Glomerular visceral epithelial cell (primary cell): ENCODE results near the gene PCDHA2.
"Not testable (repeated sequence)": the region's sequence is repeated elsewhere in the genome, so short reads cannot be mapped to it uniquely, and the experiment has no call there.

Source experiments
- DNase-seq: peaks from one replicate; pipeline ENCODE4 v3.0.0-alpha.2; 2016; ENCODE audit errors: extremely low spot score

PCDHA2 gene

GRCh38 chr5:140794595-140795258, at the start of gene PCDHA2:
TSS of gene PCDHA2 (plus strand) at chr5:140794852.
- no peak for DNase-seq

DNA sequence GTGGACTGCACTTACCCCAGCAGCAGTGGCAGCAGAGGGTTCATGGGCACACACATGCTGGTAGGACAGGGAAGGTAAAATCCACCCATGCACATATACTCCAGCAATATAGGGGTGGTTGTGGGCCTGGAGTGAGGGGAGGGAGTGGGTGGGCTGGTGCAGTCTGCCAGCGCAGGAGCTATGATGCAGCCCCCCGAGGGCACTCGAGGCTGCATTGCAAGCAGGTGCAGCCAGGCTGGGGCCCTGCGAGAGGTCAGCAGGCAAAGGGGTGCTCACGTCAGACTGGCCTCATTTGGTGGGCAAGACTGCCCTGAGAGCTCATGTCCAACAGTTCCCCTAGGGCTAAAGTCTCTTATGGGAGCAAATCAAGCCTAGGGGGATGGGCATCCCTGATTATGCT, 41.1 kb upstream of the PCDHA2 start:
- no peak for DNase-seq

DNA sequence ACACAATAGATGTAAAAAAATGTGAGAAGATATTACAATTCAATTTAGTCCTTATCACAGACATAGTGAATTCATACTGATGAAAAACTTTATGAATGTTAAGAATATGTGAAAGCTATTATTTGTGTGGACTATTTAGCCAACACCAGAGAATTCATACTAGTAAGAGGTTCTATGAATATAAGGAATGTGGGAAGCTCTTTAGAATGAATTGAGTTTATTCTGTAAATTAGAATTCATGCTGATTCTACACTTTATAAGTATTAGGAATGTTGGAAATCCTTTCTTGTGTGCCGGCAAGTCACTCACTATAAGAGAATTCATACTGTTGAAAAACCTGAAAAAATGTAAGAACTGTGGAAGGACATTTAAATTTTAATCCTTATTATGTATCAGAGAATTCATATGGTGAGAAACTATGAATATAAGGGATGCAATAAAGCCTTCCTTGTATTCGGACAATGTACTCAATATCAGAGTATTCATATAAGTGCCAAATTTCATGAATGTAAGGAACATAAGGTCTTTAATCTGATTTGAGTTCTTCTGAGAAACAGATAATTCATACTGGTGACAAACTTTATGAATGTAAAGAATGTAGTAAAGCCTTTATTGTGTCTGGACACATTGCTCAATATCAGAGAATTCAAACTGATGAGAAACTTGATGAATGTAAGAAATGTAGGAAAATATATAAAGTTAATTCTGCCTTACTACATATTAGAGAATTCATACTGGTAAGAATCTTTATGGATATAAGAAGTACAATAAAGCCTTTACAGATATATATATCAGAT, 30.3 kb upstream of the PCDHA2 start:
- DNase-seq, result no peak

- no peak for DNase-seq
Measured at GRCh38 chr5:140767444-140767843, 27.2 kb upstream of the PCDHA2 start.

GRCh38 chr5:140780512-140780911, 14.1 kb upstream of the PCDHA2 start:
- DNase-seq, result no peak

GRCh38 chr5:140785905-140786686, 8.6 kb upstream of the PCDHA2 start, which contains the start of gene PCDHA1:
TSS of gene PCDHA1 (plus strand) at chr5:140786140.
- no peak for DNase-seq

DNA sequence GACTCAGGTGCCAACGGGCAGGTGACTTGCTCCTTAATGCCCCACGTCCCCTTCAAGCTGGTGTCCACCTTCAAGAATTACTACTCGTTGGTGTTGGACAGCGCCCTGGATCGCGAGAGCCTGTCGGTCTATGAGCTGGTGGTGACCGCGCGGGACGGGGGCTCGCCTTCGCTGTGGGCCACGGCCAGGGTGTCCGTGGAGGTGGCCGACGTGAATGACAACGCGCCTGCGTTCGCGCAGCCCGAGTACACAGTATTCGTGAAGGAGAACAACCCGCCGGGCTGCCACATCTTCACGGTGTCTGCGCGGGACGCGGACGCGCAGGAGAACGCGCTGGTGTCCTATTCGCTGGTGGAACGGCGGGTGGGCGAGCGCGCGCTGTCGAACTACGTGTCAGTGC, 7.2 kb upstream of the PCDHA2 start:
- not testable (repeated sequence) for DNase-seq

DNA sequence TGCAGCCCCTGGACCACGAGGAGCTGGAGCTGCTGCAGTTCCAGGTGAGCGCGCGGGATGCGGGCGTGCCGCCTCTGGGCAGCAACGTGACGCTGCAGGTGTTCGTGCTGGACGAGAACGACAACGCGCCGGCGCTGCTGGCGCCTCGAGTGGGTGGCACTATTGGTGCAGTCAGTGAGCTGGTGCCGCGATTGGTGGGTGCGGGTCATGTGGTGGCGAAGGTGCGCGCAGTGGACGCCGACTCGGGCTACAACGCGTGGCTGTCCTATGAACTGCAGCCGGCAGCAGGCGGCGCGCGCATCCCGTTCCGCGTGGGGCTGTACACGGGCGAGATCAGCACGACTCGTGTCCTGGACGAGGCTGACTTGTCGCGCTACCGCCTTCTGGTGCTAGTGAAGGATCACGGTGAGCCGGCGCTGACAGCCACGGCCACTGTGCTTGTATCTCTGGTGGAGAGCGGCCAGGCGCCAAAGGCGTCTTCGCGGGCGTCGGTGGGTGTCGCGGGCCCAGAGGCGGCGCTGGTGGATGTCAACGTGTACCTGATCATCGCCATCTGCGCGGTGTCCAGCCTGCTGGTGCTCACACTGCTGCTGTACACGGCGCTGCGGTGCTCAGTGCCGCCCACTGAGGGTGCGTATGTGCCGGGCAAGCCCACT, 6.7 kb upstream of the PCDHA2 start:
- DNase-seq, result not testable (repeated sequence)

DNA sequence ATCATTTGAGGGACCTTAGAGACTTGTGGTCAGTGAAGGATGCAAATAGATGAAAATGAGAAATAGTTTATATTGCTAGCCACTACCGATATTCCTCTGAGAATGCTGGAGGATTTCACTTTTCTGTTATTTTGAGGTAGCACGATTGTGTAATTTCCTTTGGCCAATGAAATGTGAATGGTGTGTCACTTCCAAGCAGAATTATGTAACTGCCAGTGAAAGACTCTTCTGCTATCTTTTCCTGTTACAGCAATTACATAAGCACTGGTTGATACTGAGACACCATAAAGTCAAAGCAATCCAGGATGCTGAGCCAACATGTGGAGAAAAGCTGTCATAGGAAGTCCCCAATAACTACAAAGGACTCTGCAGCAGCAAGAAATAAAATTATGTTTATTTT, 3.6 kb upstream of the PCDHA2 start:
- DNase-seq, result no peak

DNA sequence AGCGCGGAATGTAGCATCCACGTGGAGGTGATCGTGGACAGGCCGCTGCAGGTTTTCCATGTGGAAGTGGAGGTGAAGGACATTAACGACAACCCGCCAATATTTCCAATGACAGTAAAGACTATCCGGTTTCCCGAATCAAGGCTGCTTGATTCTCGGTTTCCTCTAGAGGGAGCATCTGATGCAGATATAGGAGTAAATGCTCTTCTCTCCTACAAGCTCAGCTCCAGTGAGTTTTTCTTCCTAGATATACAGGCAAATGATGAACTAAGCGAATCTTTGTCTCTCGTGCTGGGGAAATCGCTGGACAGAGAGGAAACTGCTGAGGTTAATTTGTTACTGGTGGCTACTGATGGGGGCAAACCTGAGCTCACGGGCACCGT, 598 bp downstream of the PCDHA2 start:
- DNase-seq, result no peak

- DNase-seq, result not testable (repeated sequence)
Measured at GRCh38 chr5:140796072-140796717, 1.5 kb downstream of the PCDHA2 start.

DNA sequence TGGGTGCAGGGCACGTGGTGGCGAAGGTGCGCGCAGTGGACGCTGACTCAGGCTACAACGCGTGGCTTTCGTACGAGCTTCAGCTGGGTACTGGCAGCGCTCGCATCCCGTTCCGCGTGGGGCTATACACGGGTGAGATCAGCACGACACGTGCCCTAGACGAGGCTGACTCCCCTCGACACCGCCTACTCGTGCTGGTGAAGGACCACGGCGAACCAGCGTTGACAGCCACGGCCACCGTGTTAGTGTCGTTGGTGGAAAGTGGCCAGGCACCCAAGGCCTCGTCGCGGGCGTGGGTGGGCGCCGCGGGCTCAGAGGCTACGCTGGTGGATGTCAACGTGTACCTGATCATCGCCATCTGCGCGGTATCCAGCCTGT, 2.1 kb downstream of the PCDHA2 start:
- DNase-seq, result no peak

DNA sequence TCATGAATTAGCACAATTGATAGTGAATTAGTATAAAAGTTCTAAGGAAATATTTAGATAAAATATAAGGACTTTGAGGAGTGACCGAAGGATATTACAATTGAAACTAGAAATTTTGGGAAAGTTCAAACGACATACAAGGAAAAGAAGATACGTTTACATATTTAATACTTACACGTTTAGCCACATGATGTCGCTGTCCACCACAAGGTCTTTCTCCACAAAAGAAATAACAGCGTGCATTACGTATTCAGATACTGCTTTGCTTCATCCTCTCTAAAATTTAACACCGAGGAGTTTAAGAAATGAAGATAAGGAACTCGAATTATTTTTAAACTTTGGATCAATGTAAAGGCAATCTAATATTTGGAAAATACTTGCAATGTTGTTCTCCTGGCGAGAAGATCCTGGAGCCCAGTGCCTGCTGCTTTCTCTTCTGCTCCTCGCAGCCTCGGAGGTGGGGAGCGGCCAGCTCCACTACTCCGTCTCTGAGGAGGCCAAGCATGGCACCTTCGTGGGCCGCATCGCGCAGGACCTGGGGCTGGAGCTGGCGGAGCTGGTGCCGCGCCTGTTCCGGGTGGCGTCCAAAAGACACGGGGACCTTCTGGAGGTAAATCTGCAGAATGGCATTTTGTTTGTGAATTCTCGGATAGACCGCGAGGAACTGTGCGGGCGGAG, 6.3 kb downstream of the PCDHA2 start, which contains the start of gene PCDHA3:
Gene PCDHA3 (plus strand): TSS at position 242 of the 678 bp plus-strand sequence.
- DNase-seq, result no peak

- DNase-seq, result no peak
Measured at GRCh38 chr5:140801494-140801841, 6.8 kb downstream of the PCDHA2 start.

DNA sequence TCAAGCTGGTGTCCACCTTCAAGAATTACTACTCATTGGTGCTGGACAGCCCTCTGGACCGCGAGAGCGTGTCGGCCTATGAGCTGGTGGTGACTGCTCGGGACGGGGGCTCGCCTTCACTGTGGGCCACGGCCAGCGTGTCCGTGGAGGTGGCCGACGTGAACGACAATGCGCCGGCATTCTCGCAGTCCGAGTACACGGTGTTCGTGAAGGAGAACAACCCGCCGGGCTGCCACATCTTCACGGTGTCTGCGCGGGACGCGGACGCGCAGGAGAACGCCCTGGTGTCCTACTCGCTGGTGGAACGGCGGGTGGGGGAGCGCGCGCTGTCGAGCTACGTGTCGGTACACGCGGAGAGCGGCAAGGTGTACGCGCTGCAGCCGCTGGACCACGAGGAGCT, 7.7 kb downstream of the PCDHA2 start:
- not testable (repeated sequence) for DNase-seq

GRCh38 chr5:140802781-140803271, 8.2 kb downstream of the PCDHA2 start:
- no peak for DNase-seq

- DNase-seq, result peak; percentile 15
Measured at GRCh38 chr5:140806834-140807775, 12.5 kb downstream of the PCDHA2 start, which contains the start of gene PCDHA4. TSS of gene PCDHA4 (plus strand) at chr5:140807068.

DNA sequence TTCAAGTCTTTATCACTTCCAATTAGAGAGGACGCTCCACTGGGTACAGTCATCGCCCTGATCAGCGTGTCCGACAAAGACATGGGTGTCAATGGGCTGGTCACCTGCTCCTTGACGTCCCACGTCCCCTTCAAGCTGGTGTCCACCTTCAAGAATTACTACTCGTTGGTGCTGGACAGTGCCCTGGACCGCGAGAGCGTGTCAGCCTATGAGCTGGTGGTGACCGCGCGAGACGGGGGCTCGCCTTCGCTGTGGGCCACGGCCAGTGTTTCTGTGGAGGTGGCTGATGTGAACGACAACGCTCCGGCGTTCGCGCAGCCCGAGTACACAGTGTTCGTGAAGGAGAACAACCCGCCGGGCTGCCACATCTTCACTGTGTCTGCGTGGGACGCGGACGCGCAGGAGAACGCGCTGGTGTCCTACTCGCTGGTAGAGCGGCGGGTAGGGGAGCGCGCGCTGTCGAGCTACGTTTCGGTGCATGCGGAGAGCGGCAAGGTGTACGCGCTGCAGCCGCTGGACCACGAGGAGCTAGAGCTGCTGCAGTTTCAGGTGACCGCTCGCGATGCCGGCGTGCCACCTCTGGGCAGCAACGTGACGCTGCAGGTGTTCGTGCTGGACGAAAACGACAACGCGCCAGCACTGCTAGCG, 13.7 kb downstream of the PCDHA2 start:
- not testable (repeated sequence) for DNase-seq

GRCh38 chr5:140808889-140809291, 14.2 kb downstream of the PCDHA2 start:
- no peak for DNase-seq
